Ramos (cell line): ENCODE results near the gene CABP2.

Source experiments
- in situ Hi-C: fragments of 300-500 bp; cut with MboI; formaldehyde crosslinking; loops from one replicate; pipeline ENCODE4 v1.14.3; 2022; ENCODE audit warnings: low sequenced_read_pairs; ENCODE audit not compliant: unreplicated experiment

The CABP2 gene

DNA sequence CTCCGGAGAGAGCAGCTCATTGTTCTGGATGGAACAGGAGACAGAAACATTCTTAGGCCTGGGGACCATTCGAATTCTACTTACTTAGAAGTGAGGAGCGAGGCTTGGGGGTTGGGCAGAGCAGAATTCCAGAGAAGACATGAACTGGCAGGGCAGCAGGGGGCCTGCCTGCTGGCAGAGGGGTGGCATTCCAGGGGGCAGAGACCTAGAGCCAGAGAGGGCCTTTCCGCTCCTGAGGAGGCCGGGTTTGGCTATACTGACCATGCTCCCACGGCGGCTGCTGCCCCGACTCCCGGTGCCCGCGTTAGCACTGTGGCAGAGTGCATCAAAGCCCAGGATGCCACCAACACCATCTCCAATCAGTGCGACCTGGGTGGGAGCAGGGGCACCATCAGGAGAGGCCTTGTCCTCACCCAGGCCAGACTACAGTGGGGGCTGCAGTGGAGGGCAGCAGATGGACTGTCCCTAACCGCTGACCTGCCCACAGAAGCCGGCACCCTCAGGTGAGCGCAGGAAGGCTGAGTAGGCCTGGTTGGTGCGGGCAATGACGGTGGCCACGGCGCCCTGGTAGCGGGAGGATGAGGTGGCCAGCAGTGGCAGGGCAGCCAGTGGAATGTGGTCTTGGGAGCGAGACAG lies 25.5 kb downstream of the CABP2 start:
- in situ Hi-C loops = no loop called here

DNA sequence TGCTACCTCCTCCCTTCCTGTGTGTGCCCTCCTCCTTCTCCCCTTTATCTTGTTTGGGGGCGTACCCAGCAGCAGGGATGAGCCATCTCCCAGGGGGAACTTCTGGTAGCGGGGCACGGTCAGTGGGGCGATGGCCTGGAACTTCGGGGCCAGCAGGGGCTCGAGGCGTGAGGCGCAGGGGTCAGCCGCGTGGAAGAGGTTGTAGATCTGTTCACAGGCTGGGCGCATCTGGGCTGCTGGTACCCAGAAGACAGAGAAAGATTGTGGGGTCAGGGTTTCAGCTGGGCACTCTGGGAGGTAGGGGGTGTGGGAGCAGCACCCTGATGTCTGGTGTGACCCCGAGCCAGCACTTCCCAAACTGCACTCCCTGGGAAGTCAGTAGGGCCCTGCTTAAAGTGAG lies 27.1 kb downstream of the CABP2 start:
- in situ Hi-C loops = no loop called here

DNA sequence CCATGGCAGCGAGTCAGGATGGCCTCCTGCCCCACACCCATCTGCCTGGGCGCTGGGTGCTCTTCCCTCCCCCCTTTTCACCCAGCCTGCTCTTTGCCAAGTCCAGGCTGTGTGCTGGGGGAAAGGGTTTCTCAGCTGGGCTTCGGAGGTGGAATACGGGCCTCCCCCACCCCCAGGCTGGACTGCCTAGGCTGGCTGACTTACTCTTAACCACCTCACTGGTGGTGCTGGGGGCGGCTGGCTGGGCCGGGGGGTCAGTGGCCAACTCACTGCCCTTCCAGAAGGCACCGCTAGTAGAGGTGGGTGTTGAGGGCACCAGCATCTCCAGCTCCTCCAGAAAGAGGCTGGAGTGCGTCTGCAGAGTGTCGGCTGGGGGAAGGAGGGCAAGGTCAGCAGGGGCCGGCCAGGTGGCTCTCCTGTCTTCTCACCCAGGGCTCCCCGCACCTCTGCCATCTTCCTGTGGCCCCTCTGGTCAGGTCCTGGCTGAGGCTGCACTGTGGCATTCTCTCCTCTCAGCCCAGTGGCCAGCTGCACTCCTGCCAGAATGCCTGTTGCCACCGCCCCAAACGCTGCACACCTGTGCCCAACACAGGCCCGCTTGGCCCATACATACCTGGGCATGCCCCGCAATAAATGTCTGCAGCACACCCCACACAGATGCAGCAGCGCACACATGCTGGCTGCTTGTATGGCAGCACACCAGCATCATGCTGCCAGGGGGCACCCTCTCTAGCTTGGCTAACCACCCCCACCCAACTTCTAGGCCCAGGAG lies 27.8 kb downstream of the CABP2 start:
- in situ Hi-C loops = no loop called here

DNA sequence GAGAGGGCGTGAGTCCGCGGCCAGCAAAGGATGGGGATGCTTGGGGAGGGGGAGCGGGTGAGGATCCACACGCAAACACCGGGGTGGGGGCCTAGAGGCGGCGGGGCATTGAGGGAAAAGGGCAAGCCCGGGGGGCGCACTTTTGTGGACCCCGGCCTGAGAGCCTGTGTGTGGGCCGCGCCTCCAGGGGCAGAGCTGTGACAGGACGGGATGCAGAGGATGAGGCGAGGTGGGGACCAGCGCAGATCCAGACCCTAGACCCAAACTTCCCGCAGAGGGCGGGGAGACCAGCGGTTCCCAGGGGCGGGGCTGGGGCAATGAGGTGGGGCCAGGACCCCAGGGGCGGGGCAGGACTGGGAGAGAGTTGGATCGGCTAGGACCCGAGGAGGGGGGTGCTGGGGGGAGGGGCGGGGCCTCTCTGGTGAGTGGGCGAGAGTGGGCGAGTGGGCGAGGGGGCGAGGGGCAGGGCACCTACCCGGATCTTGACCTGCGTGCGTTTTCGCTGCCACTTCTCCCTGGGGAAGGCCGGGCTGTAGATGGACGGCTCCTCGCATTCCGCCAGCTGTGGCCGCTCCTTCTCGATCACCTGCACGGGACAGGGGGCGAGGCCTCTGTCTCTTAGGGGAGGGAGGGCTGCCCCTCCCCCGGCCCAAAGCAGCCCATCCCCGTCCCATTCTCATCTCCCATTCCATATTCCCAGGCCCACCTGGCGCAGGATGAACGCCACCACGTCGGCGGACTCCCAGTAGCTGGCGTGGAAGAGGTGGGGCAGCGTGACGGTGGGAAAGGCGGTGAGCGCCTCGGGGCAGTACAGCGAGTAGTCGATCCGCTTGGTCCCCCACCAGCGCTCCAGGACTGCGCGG lies 28.6 kb downstream of the CABP2 start:
- in situ Hi-C loops = no loop called here

DNA sequence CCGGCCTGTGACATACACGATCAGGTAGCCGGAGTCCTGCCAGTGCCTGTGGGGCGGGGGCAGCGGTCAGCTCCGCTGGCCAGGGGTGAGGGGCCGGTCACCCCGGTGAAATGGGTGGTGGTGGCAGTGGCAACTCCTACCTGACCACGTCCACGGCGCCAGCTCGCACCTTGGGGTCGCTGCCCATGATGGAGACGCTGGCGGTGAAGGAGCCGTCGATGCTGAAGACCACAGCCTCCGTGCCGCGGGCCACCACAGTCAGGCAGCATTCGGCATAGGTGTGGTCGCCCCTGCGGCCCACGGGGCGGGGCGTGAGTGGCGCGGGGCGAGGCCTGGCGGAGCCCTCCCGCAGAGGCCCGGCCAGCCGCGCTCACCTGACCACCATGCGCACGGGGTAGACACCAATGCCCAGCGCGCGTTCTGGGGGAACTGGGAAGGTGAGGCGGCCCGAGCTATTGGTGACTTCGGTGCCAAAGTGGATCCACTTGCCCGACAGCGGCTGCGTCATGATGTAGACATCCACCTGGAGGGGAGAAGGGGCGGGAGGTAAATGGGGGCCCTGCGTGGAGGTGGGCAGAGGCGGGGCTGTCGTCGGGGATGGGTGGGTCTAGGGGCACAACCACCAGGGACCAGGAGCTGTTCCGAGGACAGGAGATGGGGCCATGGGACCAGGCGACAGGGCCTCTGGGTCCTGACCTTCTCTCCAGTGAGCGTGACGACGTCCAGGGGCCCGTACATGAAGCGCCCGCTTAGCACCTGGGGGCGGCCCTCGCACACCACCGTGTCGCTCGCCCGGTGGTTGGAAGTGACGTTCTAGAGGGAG lies 29.5 kb downstream of the CABP2 start:
- in situ Hi-C loops = no loop called here

DNA sequence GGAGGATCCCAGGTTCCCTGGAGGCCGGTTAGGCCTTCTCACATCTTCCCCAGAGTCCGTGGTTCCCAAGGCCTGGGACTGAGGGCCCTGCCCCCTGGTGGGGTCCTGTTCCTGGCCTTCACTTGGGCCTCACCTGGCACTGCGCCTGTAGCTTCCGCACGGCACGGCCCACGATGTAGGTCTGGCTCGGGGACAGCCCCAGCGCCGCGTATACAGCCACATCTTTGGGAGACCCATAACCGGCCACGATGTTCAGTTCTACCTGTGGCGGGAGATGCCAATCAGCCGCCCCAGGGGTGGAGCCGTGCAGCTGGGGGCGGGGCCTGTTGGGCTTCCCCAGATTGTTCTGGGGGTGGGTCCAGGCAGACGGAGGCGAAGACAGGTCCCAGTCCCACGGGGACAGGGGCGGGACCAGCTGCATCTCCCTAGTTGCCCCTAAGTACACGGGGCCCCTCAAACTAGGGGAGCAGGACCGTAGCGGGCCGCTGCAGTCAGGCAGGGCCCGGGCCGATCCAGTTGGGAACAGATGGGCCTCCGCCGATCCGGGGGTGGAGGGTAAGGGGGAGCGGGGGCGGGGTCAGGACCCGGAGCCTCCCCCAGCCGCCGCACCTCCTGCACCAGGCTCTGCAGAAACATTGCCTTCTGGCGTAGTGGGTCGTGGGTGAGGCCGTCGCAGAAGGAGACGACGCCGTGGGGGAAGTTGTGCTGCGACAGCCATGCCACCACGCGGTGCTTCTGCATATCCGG lies 30.3 kb downstream of the CABP2 start:
- in situ Hi-C loops = no loop called here

DNA sequence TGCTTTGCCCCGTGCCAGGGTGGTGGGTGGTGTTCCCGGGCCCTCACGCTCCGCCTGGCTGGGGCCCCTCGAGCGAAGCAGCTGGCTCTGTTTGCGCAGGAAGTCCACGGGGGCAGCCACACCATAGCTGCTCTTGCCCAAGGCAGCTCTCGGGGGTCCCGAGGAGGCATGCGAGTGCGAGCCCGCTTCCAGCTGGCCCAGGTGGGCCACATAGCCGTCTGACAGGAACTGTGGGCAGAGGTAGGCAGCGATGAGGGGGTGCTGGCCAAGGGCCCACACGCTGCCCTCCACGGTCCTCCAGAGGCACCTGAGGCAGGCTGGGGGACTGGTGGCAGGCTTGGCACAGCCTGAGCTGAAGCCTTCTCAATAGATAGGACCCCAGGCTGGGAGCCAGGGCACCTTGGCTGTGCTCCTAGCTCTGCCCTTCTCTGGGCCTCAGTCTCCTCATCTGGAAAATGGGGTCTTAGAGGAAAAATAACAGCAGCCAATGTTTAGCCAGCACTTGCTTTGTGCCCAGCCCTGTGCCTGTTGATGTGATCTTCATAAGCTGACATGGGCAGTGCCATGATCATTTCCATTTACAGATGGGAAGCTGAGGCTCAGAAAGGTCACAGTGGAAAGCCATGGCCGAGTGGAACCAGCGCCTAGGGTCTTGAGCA lies 31.0 kb downstream of the CABP2 start:
- in situ Hi-C loops = no loop called here

DNA sequence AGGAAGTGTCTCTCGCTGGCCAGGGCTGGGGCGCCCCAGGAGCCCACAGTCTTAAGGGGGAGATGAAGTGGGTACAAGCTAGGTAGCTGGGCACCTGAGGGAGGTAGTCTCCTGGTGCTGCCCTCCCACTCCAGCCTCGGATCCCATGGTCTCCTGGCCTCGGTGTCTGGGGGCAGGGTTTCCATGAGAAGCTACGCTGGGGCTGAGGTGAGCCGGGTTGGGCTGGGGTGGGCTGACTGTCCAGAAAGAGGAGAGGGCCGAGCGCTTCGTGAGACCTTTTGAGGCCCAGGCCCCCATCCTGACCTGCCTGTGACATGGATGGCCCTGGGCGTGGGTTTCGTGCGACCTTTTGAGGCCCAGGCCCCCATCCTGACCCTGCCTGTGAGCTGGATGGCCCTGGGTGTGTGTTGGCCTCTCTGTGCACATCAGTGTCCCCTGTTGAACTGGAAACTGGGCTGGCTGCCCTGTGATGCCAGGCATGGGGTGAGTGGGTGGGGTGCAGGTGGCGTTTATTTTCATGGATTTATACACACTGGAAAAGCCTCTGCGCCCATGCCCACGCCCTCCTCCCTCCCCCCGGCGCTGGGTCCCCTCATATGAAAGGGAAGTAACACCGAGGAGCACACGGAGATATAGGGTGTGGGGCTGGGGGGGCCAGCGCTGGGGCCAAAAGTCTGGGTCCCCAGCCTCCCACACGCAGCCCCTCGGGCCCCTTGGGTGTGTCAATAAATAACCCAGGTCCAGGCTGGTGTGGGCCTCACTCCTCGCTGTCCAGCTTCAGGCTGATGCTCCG lies 31.8 kb downstream of the CABP2 start:
- in situ Hi-C loops = no loop called here

DNA sequence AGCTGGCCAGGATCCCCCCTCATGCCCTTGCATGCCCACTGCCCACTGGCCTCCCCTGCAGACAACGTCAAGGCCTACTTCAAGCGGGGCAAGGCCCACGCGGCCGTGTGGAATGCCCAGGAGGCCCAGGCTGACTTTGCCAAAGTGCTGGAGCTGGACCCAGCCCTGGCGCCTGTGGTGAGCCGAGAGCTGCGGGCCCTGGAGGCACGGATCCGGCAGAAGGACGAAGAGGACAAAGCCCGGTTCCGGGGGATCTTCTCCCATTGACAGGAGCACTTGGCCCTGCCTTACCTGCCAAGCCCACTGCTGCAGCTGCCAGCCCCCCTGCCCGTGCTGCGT lies 32.5 kb downstream of the CABP2 start:
- in situ Hi-C loops = no loop called here

DNA sequence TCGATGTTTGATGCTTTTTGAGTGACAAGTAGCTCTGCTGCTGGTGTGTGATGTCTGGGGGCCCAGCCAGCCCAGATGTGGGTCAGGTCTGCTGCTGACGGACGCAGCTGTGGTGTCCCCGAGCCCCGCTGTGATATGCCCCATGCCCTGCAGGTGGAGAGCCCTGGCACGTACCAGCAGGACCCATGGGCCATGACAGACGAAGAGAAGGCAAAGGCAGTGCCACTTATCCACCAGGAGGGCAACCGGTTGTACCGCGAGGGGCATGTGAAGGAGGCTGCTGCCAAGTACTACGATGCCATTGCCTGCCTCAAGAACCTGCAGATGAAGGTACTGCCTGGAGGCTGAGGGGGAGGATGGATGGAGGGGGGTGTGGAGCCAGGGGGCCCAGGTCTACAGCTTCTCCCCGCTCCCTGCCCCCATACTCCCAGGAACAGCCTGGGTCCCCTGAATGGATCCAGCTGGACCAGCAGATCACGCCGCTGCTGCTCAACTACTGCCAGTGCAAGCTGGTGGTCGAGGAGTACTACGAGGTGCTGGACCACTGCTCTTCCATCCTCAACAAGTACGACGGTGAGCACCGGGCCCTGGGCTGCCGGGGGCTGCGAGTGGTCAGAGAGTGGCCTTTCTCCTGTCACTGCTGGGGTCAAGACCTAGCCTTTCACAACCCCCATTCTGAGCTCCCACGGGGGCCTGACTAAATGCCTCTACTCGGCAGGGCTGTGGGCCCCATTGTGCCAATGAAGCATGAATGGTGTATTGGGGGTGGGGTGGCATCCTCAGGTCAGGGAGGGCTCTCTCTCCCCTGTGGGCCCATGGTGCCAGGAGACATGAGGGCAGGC lies 33.1 kb downstream of the CABP2 start:
- in situ Hi-C loops = loop anchor here (10.0 kb wide), 1 partner anchor 205 kb away; the partner anchor contains the start of gene ANKRD13D

DNA sequence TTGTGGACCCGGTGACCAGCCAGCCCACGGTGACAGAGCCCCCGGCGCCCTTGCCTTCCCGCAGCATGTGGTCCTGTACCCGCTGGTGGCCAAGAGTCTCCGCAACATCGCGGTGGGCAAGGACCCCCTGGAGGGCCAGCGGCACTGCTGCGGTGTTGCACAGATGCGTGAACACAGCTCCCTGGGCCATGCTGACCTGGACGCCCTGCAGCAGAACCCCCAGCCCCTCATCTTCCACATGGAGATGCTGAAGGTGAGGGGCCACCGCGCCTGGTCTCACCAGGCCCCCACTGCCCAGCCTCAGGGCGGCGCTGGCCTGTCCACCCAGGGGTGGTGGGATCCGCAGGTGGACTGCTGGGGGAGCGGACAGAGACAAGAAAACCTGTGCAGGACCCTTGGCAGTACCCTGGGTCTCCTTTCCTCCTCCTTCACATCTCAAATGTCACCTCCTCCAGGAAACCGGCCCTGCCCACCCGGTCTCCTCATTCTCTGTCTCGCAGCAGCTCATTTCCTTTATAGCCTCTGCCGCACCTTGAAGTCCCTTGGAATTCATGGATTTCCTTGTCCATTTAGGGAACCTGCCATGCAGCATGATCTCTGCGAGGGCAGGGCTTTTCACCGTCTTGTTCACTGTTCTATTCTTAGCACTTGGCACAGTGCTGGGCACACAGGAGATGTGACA lies 33.9 kb downstream of the CABP2 start:
- in situ Hi-C loops = loop anchor here (10.0 kb wide), 1 partner anchor 205 kb away; the partner anchor contains the start of gene ANKRD13D

DNA sequence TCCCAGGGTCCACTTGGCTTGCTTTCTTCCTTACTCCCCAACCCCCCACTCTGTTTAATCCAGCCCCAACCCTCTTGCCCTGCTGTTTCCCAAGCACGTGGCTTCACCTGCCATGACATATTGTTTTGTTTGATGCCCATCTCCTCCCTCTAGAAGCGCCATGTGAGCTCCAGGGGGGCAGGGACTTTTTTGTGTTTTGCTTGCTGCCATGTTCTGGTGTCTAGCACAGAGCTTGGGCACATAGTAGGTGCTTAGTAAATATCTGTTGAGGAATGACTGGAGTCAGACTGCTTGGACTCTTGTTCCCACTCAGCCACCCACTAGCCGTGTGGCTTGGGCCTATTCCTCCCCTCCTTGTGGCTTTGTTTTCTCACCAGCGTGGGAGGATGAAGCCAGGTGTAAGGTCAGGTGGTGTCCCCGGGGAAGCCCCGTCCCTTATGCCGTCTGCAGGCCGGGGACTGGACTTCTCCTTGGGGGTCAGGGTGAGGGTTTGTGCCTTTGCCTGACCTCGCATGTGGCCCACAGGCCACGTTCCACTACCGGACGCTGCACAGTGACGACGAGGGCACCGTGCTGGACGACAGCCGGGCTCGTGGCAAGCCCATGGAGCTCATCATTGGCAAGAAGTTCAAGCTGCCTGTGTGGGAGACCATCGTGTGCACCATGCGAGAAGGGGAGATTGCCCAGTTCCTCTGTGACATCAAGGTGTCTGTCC lies 36.6 kb downstream of the CABP2 start:
- in situ Hi-C loops = loop anchor here (10.0 kb wide), 1 partner anchor 202 kb away; the partner anchor contains the start of gene ANKRD13D

DNA sequence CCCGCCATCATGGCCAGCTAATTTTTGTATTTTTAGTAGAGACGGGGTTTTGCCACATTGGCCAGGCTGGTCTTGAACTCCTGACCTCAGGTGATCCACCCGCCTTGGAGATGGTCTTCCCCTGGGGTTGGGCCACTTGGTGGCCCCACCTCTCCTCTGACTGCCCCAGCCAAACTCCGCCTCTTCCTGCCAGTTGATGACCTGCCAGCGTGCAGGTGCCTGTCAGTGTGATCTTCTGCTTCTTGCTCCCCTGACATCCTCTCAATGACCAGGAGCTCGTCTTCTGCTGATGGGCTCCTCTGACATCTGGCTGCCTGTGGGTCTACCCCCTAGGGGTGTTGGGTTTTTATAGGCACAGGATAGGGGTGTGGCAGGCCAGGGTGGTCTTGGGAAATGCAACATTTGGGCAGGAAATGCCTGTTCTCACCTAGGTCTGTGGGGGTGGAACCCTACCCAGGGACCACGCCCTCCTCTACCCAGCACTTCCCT lies 37.3 kb downstream of the CABP2 start:
- in situ Hi-C loops = loop anchor here (10.0 kb wide), 1 partner anchor 201 kb away; the partner anchor contains the start of gene ANKRD13D

DNA sequence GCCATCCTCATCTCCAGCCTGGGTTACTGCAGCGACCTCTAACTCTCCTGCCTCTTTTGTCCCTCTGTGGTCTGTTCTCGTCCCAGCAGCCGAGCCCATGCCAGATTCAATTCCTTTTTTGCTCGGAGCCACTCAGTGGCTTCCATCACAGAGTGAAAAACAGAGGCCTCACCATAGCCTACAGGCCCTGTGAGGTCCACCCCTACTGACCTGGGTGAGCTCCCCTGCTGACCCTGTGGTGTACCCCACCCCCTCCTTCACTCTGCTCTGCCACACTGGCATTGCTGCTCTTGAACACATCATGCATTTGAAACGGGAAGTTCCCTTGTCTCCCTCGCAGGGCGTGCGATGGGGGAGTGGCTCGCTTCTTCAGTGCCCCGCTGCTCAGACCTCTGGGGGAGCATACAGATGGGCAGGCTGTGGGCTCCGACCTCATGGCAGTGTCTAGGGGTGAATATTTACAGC lies 38.4 kb downstream of the CABP2 start:
- in situ Hi-C loops = loop anchor here (10.0 kb wide), 1 partner anchor 200 kb away; the partner anchor contains the start of gene ANKRD13D

DNA sequence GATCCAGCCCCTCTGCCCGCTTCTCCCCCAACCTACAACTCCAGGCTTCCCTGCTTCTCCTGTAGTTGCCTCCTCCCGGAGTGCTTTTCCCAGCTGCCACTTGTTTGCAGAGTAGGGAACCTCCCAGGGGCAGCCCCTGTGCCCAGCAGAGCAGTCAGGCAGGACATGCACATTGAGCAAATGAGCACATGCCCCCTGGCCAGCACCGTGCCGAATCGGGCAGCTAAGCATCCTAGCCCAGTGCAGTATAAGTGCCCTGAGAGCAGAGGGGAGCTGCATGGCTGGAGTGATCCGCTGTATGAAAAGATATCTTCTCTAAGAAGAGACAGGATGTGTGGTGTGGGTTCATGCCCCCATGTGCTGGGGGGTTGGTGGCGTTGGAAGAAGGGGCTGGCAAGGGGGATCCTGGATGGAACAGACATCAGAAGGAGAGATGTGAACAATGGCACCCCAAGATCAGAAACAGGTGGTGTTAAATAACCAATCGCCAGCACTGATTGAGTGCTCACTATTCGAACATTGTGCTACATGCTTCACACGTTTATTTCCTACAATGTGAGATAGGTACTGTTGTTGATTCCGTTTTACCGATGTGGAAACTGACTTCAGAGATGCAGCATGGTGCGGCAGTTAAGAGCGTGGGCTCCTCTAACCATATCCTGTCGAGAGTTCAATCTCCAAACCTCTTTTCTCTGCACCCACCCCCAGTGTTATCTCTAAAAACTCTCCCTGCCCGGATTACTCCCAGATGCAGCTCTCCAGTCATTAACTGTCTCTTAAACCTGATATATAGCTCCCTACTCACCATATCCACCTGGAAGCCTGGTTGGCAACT lies 39.2 kb downstream of the CABP2 start:
- in situ Hi-C loops = loop anchor here (10.0 kb wide), 1 partner anchor 199 kb away; the partner anchor contains the start of gene ANKRD13D
